CD4-positive, alpha-beta T cell (primary cell): ENCODE data around the gene FKBP4. TPM values are rescaled to one million over a fixed set of nuclear protein-coding genes. Genes with fewer than 3 reads are reported as not detected.

Source experiments
- ATAC-seq: fragments of 200-7000 bp; cut with Tn5 transposase; one replicate; pipeline ENCODE4 v1.10.0; 2022; ENCODE audit warnings: mild to moderate bottlenecking; ENCODE audit not compliant: poor library complexity
- CTCF ChIA-PET: fragments of 350-600 bp; sonication (Branson Sonifier 250); formaldehyde crosslinking; loops from one replicate; lab custom pipeline; 2021; ENCODE audit warnings: antibody characterized with exemption, inconsistent platforms; lab: Charles Lee
- POLR2A ChIA-PET: fragments of 350-600 bp; sonication (Branson Sonifier 250); formaldehyde crosslinking; loops from one replicate; lab custom pipeline; 2021; ENCODE audit warnings: antibody characterized with exemption, inconsistent platforms; lab: Charles Lee
- DNase-seq, 14 experiments: peaks; one replicate each; pipeline ENCODE4 v3.0.0-alpha.2; 2013 to 2020; ENCODE audit warnings: mixed read lengths in 2 of 14
- H3K27ac ChIP-seq, 2 donors: one replicate each; pipeline versions ENCODE4 v1.5.1 to v1.7.0; 2013; ENCODE audit warnings: low read length in 2 of 2, low read depth in 1 of 2, mild to moderate bottlenecking in 1 of 2
- H3K27me3 ChIP-seq, 2 experiments: 1 replicate in 1 of 2; 2 replicates in 1 of 2; pipeline versions ENCODE4 v1.6.1 to v1.7.0; 2013; ENCODE audit warnings: low read length in 2 of 2, control low read depth in 1 of 2, mild to moderate bottlenecking in 1 of 2, moderate library complexity in 1 of 2; ENCODE audit not compliant: insufficient read depth in 2 of 2, control insufficient read depth in 1 of 2
- H3K36me3 ChIP-seq: one replicate; pipeline ENCODE4 v1.6.1; 2013; ENCODE audit warnings: low read length, control low read depth; ENCODE audit not compliant: insufficient read depth
- H3K4me1 ChIP-seq: one replicate; pipeline ENCODE4 v1.6.1; 2013; ENCODE audit warnings: low read length, control low read depth; ENCODE audit not compliant: insufficient read depth
- H3K4me3 ChIP-seq: one replicate; pipeline ENCODE4 v1.5.1; 2013; ENCODE audit warnings: mild to moderate bottlenecking, low read length, moderate library complexity
- H3K9me3 ChIP-seq, 2 experiments: 1 replicate in 1 of 2; 2 replicates in 1 of 2; pipeline versions ENCODE4 v1.6.1 to v1.7.0; 2013; ENCODE audit warnings: low read length in 2 of 2, mild to moderate bottlenecking in 2 of 2, control low read depth in 1 of 2, moderate library complexity in 1 of 2; ENCODE audit not compliant: control insufficient read depth in 1 of 2, insufficient read depth in 1 of 2
- H3K27ac Mint-ChIP-seq: one replicate; pipeline ENCODE4 v1.8.0; 2020; ENCODE audit warnings: mixed read lengths
- H3K27me3 Mint-ChIP-seq: one replicate; pipeline ENCODE4 v1.8.0; 2021; ENCODE audit warnings: mixed read lengths
- H3K36me3 Mint-ChIP-seq: one replicate; pipeline ENCODE4 v1.8.0; 2021; ENCODE audit warnings: low read depth, mixed read lengths
- H3K4me1 Mint-ChIP-seq: one replicate; pipeline ENCODE4 v1.8.0; 2021; ENCODE audit warnings: low read depth, mixed read lengths
- H3K4me3 Mint-ChIP-seq: one replicate; pipeline ENCODE4 v1.8.0; 2020; ENCODE audit warnings: mild to moderate bottlenecking, mixed read lengths
- H3K9me3 Mint-ChIP-seq: one replicate; pipeline ENCODE4 v1.8.0; 2020; ENCODE audit warnings: mixed read lengths
- CTCF ChIP-seq: fragments of 200-600 bp; IDR thresholded peaks from one replicate; pipeline ENCODE4 v1.8.0; 2022; ENCODE audit warnings: antibody characterized with exemption, mild to moderate bottlenecking
- intact Hi-C, 2 experiments: fragments of 100-400 bp; cut with DNase I in 1 of 2; cut with micrococcal nuclease in 1 of 2; formaldehyde crosslinking; loops; one replicate each; pipeline versions ENCODE4 v1.15.1 to v1.9.0; 2023 to 2025; cut with DNase I, micrococcal nuclease
- total RNA-seq, 174 experiments: library from RNA in 2 of 174; stranded (reverse) in 2 of 174; gene quantifications; one replicate each; pipeline ENCODE4 v1.2.3 and lab custom pipeline; 2021 to 2026

FKBP4 gene
- total RNA-seq, 2 experiments from 2014 or later = 35.7 to 40.3 TPM

- ChIA-PET POLR2A (no interaction called here), CTCF (interaction anchor here (1.0 to 1.7 kb wide), 2 partner anchors 15 to 99 kb away, joined by 3 to 6 read pairs; no protein-coding TSS in a partner anchor)
- intact Hi-C loops = no loop called here
- Histone ChIP-seq H3K4me3 (no peak overlapping the region), H3K27me3 (no peaks in the 10 kb centered on the region), H3K4me1 (no peaks in the 10 kb centered on the region), H3K27ac (no peak overlapping the region), H3K9me3 (no peaks in the 10 kb centered on the region), H3K36me3 (peaks cover 44% of the 10 kb centered on the region)
- Mint-ChIP-seq H3K27me3 (no peaks in the 10 kb centered on the region), H3K9me3 (no peaks in the 10 kb centered on the region), H3K36me3 (peaks cover 69% of the 10 kb centered on the region), H3K27ac (no peak overlapping the region), H3K4me1 (no peaks in the 10 kb centered on the region), H3K4me3 (no peak overlapping the region)
- TF ChIP-seq CTCF = no peak
- no peak for ATAC-seq
- DNase-seq = no peak
Observed at GRCh38 chr12:2845280-2845679, 50.5 kb downstream of the FKBP4 start.

GRCh38 chr12:2851931-2852330 lies 57.2 kb downstream of the FKBP4 start:
- ATAC-seq = no peak
- H3K9me3 ChIP-seq = no peaks in the 10 kb centered on the region
- H3K36me3 ChIP-seq = peaks cover 18% of the 10 kb centered on the region
- POLR2A ChIA-PET = no interaction called here
- no peaks in the 10 kb centered on the region for H3K9me3 Mint-ChIP-seq
- H3K36me3 Mint-ChIP-seq = peaks cover 39% of the 10 kb centered on the region
- no peak for DNase-seq
- no peak overlapping the region for H3K27ac Mint-ChIP-seq
- CTCF ChIA-PET = interaction anchor here (0.9 kb wide), 1 partner anchor 93 kb away, joined by 3 read pairs; no protein-coding TSS in a partner anchor
- no peaks in the 10 kb centered on the region for H3K4me1 Mint-ChIP-seq
- H3K27ac ChIP-seq = no peak overlapping the region
- no peak for TF ChIP-seq CTCF
- intact Hi-C loops = loop anchor here (2.0 to 10.0 kb wide), 4 partner anchors 90 to 423 kb away; no protein-coding TSS in a partner anchor
- H3K27me3 ChIP-seq = no peaks in the 10 kb centered on the region
- H3K27me3 Mint-ChIP-seq = no peaks in the 10 kb centered on the region
- no peak overlapping the region for H3K4me3 Mint-ChIP-seq
- peaks cover 2% of the 10 kb centered on the region for H3K4me1 ChIP-seq
- H3K4me3 ChIP-seq = no peak overlapping the region

- Mint-ChIP-seq H3K4me1 (no peaks in the 10 kb centered on the region), H3K27me3 (no peaks in the 10 kb centered on the region), H3K36me3 (peaks cover 25% of the 10 kb centered on the region), H3K9me3 (no peaks in the 10 kb centered on the region), H3K4me3 (no peak overlapping the region), H3K27ac (no peak overlapping the region)
- ATAC-seq = peak; percentile 70
- peaks cover 18% of the 10 kb centered on the region for H3K36me3 ChIP-seq
- H3K27me3 ChIP-seq = no peaks in the 10 kb centered on the region
- peak; percentile 57 for TF ChIP-seq CTCF
- intact Hi-C loops = loop anchor here (2.0 to 10.0 kb wide), 4 partner anchors 89 to 421 kb away; no protein-coding TSS in a partner anchor
- POLR2A ChIA-PET = no interaction called here
- H3K4me3 ChIP-seq = no peak overlapping the region
- peaks cover 2% of the 10 kb centered on the region for H3K4me1 ChIP-seq
- H3K9me3 ChIP-seq = no peaks in the 10 kb centered on the region
- no peak overlapping the region for H3K27ac ChIP-seq
- peak; percentile 14 to 63 (median 32) for DNase-seq
- CTCF ChIA-PET = interaction anchor here (0.7 to 1.8 kb wide), 3 partner anchors 9 to 91 kb away, joined by 3 to 7 read pairs (median 4); no protein-coding TSS in a partner anchor
Observed at GRCh38 chr12:2853626-2854025, 58.9 kb downstream of the FKBP4 start.

Other genes starting within 250 kb of the FKBP4 start
- 10 to 100 TPM; 61.3 to 68.5 TPM for gene ITFG2, start 17.7 kb downstream of the FKBP4 start, total RNA-seq
- not detected for gene NRIP2, start 40.1 kb downstream of the FKBP4 start, total RNA-seq
- gene TEX52, start 62.1 kb downstream of the FKBP4 start, total RNA-seq = not detected
- gene FOXM1, start 82.2 kb downstream of the FKBP4 start, total RNA-seq = under 1 TPM; 0.59 to 0.80 TPM
- 10 to 100 TPM; 26.5 to 31.3 TPM for gene RHNO1, start 82.3 kb downstream of the FKBP4 start, total RNA-seq
- 1 to 10 TPM; 4.2 to 5.5 TPM for gene TULP3, start 95.9 kb downstream of the FKBP4 start, total RNA-seq
- not detected for gene TEAD4, start 164.4 kb downstream of the FKBP4 start, total RNA-seq